ENCODE measurements around the gene FCGBP.

DNA sequence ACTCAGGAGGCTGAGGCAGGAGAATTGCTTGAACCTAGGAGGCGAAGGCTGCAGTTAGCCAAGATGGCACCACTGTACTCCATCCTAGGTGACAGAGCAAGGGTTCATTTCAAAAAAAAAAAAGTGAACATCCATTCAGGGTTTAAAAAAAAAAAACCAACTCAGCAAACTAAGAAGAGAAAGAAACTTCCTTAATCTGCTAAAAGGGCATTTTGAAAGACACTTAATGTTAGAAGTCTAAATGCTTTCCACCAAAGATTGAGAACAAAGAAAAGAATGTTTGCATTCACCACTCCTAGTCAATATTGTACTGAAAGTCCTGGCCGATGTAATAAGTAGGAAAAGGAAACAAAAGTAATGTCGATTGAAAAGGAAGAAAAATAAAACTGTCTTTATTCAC is 29.5 kb upstream of the FCGBP start:
- TF ChIP-seq, protein P1, sequence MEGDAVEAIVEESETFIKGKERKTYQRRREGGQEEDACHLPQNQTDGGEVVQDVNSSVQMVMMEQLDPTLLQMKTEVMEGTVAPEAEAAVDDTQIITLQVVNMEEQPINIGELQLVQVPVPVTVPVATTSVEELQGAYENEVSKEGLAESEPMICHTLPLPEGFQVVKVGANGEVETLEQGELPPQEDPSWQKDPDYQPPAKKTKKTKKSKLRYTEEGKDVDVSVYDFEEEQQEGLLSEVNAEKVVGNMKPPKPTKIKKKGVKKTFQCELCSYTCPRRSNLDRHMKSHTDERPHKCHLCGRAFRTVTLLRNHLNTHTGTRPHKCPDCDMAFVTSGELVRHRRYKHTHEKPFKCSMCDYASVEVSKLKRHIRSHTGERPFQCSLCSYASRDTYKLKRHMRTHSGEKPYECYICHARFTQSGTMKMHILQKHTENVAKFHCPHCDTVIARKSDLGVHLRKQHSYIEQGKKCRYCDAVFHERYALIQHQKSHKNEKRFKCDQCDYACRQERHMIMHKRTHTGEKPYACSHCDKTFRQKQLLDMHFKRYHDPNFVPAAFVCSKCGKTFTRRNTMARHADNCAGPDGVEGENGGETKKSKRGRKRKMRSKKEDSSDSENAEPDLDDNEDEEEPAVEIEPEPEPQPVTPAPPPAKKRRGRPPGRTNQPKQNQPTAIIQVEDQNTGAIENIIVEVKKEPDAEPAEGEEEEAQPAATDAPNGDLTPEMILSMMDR (IDR thresholded peaks at IDR 0.05): no peak
- TF ChIP-seq POLR2A (IDR thresholded peaks at IDR 0.05): no peak
